ENCODE measurements around the gene PLCG2. TPM values are rescaled to one million over a fixed set of nuclear protein-coding genes. Genes with fewer than 3 reads are reported as not detected.
"Not testable (repeated sequence)": the region's sequence is repeated elsewhere in the genome, so short reads cannot be mapped to it uniquely, and the experiment has no call there.

PLCG2 gene
- 4.7 and 7.7 TPM in 2 replicates for total RNA-seq

- DNase-seq (ENCODE audit: low read depth, low spot score): no peak
These were observed at the start of gene PLCG2 for GRCh38 chr16:81778861-81779535. TSS of gene PLCG2 (plus strand) at chr16:81779291. CDS start at chr16:81785990, 6,699 bp downstream.

- no peak for DNase-seq (ENCODE audit: low read depth, low spot score)
These were observed 49.6 kb upstream of the PLCG2 start for GRCh38 chr16:81729451-81729850.

- DNase-seq (ENCODE audit: low read depth, low spot score): peak; percentile 53
These were observed 48.7 kb upstream of the PLCG2 start for GRCh38 chr16:81730090-81731051.

- no peak for DNase-seq (ENCODE audit: low read depth, low spot score)
These were observed 47.4 kb upstream of the PLCG2 start for GRCh38 chr16:81731649-81732048.

- no peak for DNase-seq (ENCODE audit: low read depth, low spot score)
These were observed 46.4 kb upstream of the PLCG2 start for GRCh38 chr16:81732699-81733098.

- DNase-seq (ENCODE audit: low read depth, low spot score): no peak
These were observed 45.8 kb upstream of the PLCG2 start for GRCh38 chr16:81733295-81733694.

GRCh38 chr16:81734632-81735434 is 44.3 kb upstream of the PLCG2 start:
- no peak for DNase-seq (ENCODE audit: low read depth, low spot score)

GRCh38 chr16:81737885-81738536 is 41.1 kb upstream of the PLCG2 start:
- peak; percentile 46 for DNase-seq (ENCODE audit: low read depth, low spot score)

- DNase-seq (ENCODE audit: low read depth, low spot score): no peak
These were observed 40.2 kb upstream of the PLCG2 start for GRCh38 chr16:81738783-81739496.

- DNase-seq (ENCODE audit: low read depth, low spot score): no peak
These were observed 39.6 kb upstream of the PLCG2 start for GRCh38 chr16:81739503-81739902.

- no peak for DNase-seq (ENCODE audit: low read depth, low spot score)
These were observed 38.9 kb upstream of the PLCG2 start for GRCh38 chr16:81740169-81740568.

- DNase-seq (ENCODE audit: low read depth, low spot score): not testable (repeated sequence)
These were observed 37.7 kb upstream of the PLCG2 start for GRCh38 chr16:81741430-81741770.

GRCh38 chr16:81744385-81744784 is 34.7 kb upstream of the PLCG2 start:
- no peak for DNase-seq (ENCODE audit: low read depth, low spot score)

- no peak for DNase-seq (ENCODE audit: low read depth, low spot score)
These were observed 34.2 kb upstream of the PLCG2 start for GRCh38 chr16:81744911-81745310.

- DNase-seq (ENCODE audit: low read depth, low spot score): no peak
These were observed 33.2 kb upstream of the PLCG2 start for GRCh38 chr16:81745704-81746558.

GRCh38 chr16:81746566-81746965 is 32.5 kb upstream of the PLCG2 start:
- DNase-seq (ENCODE audit: low read depth, low spot score): no peak

GRCh38 chr16:81748476-81749198 is 30.5 kb upstream of the PLCG2 start:
- DNase-seq (ENCODE audit: low read depth, low spot score): no peak

- DNase-seq (ENCODE audit: low read depth, low spot score): no peak
These were observed 26.7 kb upstream of the PLCG2 start for GRCh38 chr16:81752225-81752875.

- no peak for DNase-seq (ENCODE audit: low read depth, low spot score)
These were observed 26.2 kb upstream of the PLCG2 start for GRCh38 chr16:81752876-81753227.
